HTR-8/SVneo (cell line): ENCODE measurements around the gene SLC6A2.

Experiments used
- DNase-seq: peaks from one replicate; pipeline ENCODE4 v3.0.0; 2011; ENCODE audit warnings: low spot score, mixed read lengths; ENCODE audit not compliant: insufficient read length
- FAIRE-seq: peaks from 2 replicates; lab custom pipeline; 2011; peaks lifted over from hg19 to GRCh38; lab: Jason Lieb, UNC

The SLC6A2 gene

GRCh38 chr16:55645986-55646385 is 9.8 kb upstream of the SLC6A2 start:
- DNase-seq: no peak
- no peak for FAIRE-seq

GRCh38 chr16:55647343-55647742 is 8.4 kb upstream of the SLC6A2 start:
- DNase-seq (no peak), FAIRE-seq (no peak)

- DNase-seq: no peak
- no peak for FAIRE-seq
These were observed 8.0 kb upstream of the SLC6A2 start for GRCh38 chr16:55647798-55648197.

GRCh38 chr16:55651841-55652824 is 3.7 kb upstream of the SLC6A2 start:
- no peak for FAIRE-seq
- DNase-seq: no peak

GRCh38 chr16:55653106-55653505 is 2.7 kb upstream of the SLC6A2 start:
- DNase-seq (no peak), FAIRE-seq (no peak)

GRCh38 chr16:55655381-55655896 is 349 bp upstream of the SLC6A2 start:
- FAIRE-seq: no peak

DNA sequence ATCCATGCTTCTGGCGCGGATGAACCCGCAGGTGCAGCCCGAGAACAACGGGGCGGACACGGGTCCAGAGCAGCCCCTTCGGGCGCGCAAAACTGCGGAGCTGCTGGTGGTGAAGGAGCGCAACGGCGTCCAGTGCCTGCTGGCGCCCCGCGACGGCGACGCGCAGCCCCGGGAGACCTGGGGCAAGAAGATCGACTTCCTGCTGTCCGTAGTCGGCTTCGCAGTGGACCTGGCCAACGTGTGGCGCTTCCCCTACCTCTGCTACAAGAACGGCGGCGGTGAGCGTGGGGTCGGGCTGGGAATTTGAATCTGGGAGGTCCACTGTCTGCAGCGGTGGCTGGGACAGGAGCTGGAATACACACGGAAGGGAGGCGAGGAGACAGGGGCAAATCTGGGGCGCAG is 904 bp downstream of the SLC6A2 start:
- no peak for DNase-seq
- no peak for FAIRE-seq

More at GRCh38 chr16:55655381-55655896, 349 bp upstream of the SLC6A2 start:
- DNase-seq: no peak

GRCh38 chr16:55657616-55658015 is 1.8 kb downstream of the SLC6A2 start:
- FAIRE-seq: no peak
- DNase-seq: no peak

GRCh38 chr16:55658898-55659420 is 3.2 kb downstream of the SLC6A2 start:
- DNase-seq: no peak
- no peak for FAIRE-seq

DNA sequence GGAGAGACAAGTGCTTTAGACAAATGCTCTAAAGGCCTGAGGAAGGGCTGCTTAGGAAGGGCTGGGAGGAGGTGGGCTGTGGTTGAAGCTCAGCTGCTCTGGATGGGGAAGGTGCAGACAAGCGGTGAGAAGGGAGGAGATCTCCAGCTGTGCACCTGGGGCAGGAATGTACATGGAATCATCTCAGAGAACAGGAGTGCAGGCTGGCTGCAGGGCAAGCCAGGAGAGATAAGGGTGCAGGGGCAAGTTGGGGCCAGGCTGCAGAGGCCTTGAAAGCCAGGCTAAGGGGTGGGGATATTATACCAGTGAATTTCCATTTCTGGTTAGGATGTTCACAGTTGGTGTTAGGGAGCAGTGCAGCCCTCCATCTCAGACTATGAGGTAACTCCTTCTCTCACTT is 4.2 kb downstream of the SLC6A2 start:
- FAIRE-seq: no peak
- DNase-seq: no peak

- FAIRE-seq (no peak), DNase-seq (no peak)
These were observed 5.0 kb downstream of the SLC6A2 start for GRCh38 chr16:55660828-55661227.

DNA sequence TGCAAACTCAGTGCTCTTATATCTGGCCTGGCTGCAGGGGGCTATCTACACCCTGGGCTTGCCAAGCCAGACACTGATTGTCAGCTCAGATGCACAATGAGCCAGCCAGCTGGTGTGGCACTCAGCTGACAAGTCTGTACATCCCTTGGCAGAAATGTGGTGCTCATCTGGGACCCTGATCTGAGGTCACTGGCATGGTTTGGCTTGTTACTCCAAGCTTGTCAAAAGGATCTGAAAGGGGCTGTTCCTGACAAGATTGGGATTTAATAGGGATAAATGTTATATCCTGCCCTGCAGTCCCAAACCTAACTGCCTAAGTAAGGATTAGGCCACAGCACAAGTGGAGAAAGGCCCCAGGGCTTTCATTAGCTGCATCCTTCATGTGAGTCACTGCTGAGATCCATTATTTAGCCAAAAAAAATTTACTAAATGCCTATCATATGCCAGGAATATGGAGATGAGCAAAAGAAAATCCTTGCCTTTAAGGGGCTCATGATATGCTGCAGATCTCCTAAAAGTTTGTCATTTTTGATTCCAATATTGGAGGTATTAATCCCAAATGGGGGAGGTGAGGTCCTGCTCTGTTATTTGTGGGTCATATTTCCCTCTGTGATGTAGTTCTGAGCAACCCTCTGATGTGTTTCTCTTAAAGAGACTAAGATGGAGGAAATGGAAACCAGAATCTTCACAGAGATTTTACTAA is 6.3 kb downstream of the SLC6A2 start:
- FAIRE-seq: no peak
- no peak for DNase-seq

- DNase-seq (no peak), FAIRE-seq (no peak)
These were observed 6.8 kb downstream of the SLC6A2 start for GRCh38 chr16:55662644-55663031.

DNA sequence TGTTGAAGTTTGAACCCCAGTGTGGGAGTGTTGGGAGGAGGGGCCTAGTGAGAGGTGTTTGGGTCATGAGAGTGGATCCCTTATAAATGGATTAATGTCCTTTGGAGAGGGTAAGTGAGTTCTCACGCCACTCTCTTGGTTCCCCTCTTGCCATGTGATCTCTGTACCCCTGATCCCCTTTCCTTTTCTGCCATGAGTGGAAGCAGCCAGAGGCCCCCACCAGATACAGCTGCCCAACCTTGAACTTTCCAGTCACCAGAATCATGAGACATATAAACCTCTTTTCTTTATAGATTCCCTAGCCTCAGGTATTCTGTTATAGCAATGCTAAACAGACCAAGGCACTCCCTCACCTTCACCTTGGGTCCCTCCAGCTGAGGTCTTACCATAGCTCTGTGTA is 7.4 kb downstream of the SLC6A2 start:
- DNase-seq: no peak
- no peak for FAIRE-seq

DNA sequence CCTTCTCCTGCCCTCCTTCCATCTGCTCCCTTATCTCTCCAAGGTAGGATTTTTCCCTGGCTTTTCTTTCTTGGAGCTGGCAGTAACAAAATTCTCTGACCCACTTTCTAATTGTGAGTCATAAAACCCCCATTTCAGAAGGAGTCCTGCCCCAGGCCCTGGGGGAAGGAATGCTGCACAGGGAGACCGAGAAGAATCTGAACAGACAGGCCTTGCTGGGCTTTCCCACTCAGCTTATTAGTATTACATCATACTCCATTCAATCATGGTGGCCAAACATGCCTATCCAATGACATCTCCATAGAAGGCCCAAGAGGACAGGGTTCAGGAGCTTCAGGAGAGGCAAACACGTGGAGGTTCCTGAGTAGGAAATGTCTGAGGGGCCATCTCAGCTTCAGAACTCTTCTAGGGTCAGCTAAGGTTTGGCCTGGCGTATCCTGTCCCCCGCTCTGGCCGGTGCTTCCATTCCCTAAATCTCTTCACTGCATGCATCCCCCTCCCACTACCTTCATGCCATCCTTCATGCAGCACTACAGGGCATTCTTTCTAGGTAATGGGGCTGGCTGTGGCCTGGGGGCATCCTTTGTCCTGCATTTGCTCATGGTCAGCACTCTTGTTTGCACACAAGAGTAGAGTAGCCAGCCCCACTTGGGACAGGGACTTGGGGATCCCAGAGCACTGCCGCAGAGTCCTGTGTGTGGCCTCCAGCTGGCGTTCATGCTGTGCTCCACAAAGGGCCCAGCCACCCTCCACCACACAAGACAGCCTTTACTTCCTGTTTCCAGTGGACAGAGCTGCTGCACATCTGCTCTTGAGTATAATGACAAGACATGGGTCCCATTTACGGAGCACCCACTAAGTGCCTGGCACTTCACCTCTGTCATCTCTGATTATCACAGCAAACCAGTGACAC is 8.2 kb downstream of the SLC6A2 start:
- no peak for DNase-seq
- FAIRE-seq: no peak

DNA sequence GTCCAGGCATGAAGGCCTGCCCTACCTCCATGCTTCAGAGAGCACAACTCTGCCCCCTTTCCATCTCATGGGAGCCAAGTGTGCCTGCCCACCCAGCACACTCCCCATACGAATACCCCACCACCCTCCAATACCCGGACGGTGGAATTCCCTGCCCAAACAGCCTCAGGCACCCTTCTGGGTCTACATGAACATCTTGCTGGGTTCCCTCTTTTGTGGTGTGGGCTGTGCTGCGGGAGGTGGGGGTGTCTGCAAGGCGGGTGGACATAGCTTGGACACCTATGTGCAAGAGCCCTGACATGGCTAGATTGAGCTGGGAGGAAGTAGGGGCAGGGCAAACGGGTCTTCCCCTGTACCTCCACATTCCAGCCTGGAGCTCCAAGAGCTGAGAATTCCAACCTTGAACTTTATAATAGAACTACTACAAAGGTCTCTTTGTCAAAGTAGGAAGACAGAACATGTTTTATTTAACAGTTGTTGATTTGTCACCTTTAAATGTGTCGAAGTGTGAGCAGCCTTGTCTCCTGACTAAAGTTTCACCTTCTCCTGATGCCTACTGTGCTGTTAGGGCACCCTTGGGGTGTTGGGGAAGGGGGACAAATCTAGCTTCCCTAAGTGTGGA is 9.1 kb downstream of the SLC6A2 start:
- FAIRE-seq: no peak
- no peak for DNase-seq

- no peak for DNase-seq
- no peak for FAIRE-seq
These were observed 9.7 kb downstream of the SLC6A2 start for GRCh38 chr16:55665511-55665910.

DNA sequence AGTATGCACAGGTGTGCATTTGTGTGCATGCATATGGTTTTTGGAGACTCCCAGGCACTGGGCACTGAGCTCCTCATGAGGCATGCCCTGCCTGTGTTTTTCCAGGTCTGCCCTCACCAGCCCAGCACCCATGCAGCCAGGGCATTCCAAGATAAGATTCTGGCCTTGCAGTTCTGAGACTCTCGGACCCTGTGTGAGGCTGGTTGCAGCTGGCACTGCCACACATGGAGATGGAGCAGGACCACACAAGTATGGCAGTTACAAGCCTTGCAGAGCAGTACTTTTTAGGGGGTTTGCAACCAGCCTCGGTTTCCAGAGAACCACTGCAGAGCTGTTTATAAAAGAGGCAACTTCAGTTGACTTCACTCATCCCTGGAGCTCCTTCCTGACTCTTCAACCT is 10.2 kb downstream of the SLC6A2 start:
- no peak for FAIRE-seq

DNA sequence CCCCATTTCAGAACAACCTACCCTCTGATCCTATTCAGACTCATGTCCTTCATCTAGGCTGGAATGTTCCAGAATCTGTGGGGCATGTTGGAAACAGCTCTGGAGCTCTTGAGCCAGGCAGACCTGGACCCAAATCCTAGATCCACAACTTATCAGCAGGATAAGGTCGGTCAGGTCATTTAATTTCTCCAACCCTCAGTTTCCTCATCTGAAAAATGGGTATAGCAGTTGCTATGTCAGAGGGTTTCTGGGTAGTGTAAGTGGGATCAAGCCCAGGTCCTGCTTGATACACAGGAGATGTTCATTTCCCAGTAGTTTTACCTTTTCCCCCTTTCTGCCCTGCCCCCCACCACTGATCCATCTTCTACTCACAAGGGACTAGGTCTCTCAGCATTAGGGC is 12.0 kb downstream of the SLC6A2 start:
- no peak for FAIRE-seq
- DNase-seq: no peak

More for the DNA sequence above, 10.2 kb downstream of the SLC6A2 start:
- no peak for DNase-seq
